ENCODE measurements around the gene MAMDC2. TPM values are rescaled to one million over a fixed set of nuclear protein-coding genes. Genes with fewer than 3 reads are reported as not detected.

MAMDC2 gene
- total and polyA plus RNA-seq, 7 donors: 0.91 to 11.9 (median 2.2) TPM

DNA sequence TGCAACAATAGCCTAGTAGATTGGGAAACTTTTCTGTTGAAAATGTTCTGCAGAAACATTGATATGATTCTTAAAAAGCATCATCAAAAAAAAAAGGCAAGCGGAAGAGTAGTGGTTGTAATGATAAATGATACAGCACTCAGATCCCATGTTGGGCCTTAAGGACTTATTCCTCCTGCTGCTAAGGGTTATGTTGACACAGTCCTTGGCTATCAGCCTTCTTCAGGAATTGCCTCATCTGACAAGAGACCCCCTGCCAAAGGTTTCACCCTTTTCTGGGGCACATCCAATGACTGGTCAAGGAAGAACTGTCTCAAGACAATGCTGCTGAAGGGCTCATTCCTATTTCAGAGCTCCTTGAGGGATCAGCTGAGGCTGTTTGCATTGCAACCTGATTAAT, 44.3 kb upstream of the MAMDC2 start:
- no peak overlapping the region for H3K4me3 ChIP-seq
- DNase-seq (peak in 1 of 2 donors; percentile 15), ATAC-seq (peak in 3 of 4 donors; percentile 28 to 55 (median 37))
- no peaks in the 10 kb centered on the region for H3K27me3 ChIP-seq (ENCODE audit: insufficient read depth in 3 of 3, low read length in 2 of 3)
- H3K4me1 ChIP-seq: no peaks in the 10 kb centered on the region
- intact Hi-C loops (cut with DNase I): no loop called here
- TF ChIP-seq, protein P1, sequence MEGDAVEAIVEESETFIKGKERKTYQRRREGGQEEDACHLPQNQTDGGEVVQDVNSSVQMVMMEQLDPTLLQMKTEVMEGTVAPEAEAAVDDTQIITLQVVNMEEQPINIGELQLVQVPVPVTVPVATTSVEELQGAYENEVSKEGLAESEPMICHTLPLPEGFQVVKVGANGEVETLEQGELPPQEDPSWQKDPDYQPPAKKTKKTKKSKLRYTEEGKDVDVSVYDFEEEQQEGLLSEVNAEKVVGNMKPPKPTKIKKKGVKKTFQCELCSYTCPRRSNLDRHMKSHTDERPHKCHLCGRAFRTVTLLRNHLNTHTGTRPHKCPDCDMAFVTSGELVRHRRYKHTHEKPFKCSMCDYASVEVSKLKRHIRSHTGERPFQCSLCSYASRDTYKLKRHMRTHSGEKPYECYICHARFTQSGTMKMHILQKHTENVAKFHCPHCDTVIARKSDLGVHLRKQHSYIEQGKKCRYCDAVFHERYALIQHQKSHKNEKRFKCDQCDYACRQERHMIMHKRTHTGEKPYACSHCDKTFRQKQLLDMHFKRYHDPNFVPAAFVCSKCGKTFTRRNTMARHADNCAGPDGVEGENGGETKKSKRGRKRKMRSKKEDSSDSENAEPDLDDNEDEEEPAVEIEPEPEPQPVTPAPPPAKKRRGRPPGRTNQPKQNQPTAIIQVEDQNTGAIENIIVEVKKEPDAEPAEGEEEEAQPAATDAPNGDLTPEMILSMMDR (IDR thresholded peaks at IDR 0.05): no peak
- H3K27ac ChIP-seq: no peak overlapping the region
- no peaks in the 10 kb centered on the region for H3K36me3 ChIP-seq (ENCODE audit: insufficient read depth in 1 of 2, low read depth in 1 of 2)
- 94 to 100% (median 95%) methylated on average over 1 of the region's 1 CpG for WGBS, 3 donors
- no peaks in the 10 kb centered on the region for H3K9me3 ChIP-seq

DNA sequence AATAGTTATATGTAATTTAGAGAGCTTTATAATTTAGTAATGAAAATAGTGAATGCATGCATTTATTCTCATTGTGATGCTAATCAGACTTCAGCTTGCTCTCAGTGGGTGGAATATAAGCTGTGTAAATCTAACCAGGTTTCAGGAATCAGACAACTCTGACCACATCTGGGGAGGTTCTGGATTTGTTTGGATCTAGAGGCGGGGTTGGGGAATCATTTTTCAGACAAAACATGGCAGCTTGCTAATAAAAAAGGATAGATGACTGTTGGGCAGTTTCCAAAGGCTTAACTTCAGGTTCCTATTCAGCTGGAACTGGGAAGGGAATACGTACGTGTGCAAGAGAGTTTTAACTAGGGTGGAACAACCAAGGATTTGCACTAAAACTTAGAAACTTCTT, 43.2 kb upstream of the MAMDC2 start:
- intact Hi-C loops (cut with DNase I): no loop called here
- Histone ChIP-seq H3K36me3 (ENCODE audit: insufficient read depth in 1 of 2, low read depth in 1 of 2) (no peaks in the 10 kb centered on the region), H3K4me3 (no peak overlapping the region), H3K27me3 (ENCODE audit: insufficient read depth in 3 of 3, low read length in 2 of 3) (no peaks in the 10 kb centered on the region), H3K4me1 (no peaks in the 10 kb centered on the region), H3K9me3 (no peaks in the 10 kb centered on the region), H3K27ac (no peak overlapping the region)
- 72 to 86% (median 73%) methylated on average over 3 of the region's 3 CpGs for WGBS, 3 donors
- TF ChIP-seq, protein P1 (IDR thresholded peaks at IDR 0.05): no peak
- no peak for ATAC-seq
- no peak for DNase-seq

DNA sequence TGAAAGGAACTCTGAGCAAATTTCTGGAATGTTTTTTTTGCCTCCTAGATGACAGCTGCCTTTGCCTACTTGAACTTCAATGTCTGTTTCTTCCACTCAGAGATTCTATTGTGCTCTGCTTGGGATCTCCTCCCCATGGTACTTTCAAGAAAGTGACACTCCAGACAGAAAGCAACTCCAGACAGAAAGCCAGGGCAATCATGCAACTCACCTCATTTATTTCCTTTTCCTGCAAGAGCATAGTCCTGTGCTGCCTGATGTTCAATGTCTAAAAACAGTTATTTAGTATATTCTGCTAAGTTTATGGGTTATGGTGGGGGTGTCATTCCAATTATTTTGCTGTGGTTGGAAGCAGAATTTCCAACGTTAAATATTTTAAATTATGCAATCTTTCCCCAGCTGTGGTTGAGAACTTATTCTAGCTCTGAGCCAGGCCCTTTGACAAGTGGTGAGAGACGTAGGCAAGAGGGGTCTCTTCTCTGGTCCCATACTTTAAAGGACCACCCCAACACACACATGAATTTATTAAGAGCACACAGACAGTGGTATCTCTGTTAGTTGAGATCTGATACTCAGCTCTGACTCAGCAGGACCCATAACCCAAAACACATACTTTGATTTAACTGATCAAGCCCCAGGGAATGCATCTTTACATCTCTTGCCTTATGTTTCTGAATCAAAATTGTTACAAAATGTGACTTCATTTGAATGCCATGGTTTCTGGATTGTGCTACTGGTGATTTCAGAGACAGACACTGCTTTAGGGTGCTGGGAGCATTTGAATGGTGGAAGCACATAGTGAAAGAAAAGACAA, 39.5 kb upstream of the MAMDC2 start:
- H3K4me3 ChIP-seq: no peak overlapping the region
- intact Hi-C loops (cut with DNase I): no loop called here
- no peak overlapping the region for H3K27ac ChIP-seq
- no peaks in the 10 kb centered on the region for H3K27me3 ChIP-seq (ENCODE audit: insufficient read depth in 3 of 3, low read length in 2 of 3)
- H3K4me1 ChIP-seq: no peaks in the 10 kb centered on the region
- ATAC-seq: no peak
- H3K36me3 ChIP-seq (ENCODE audit: insufficient read depth in 1 of 2, low read depth in 1 of 2): no peaks in the 10 kb centered on the region
- TF ChIP-seq, protein P1 (IDR thresholded peaks at IDR 0.05): no peak
- 50 to 65% (median 58%) methylated on average over 2 of the region's 2 CpGs for WGBS, 3 donors
- no peaks in the 10 kb centered on the region for H3K9me3 ChIP-seq
- no peak for DNase-seq

DNA sequence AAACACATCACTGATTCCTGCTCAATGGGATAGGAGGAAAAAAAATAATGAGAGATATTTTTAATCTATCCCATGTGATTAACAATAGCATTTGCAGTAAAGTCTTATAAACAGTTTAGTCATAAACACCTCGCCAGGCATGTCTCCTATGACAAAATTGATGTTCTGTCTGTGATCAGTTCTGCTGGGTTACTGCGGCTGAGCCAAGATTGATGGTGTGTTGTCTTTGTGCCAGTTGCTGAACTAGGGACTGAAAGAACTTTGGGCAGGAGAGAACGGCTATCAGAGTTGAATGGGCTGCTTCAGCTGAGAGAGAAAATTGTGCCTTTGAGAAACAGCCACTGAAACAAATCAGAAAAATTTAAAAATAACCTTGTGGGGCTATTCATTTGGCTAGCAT, 37.3 kb upstream of the MAMDC2 start:
- ATAC-seq (no peak), DNase-seq (no peak)
- WGBS, 3 donors: 31 to 46% (median 37%) methylated on average over 3 of the region's 3 CpGs
- intact Hi-C loops (cut with DNase I): no loop called here
- H3K27me3 ChIP-seq (ENCODE audit: insufficient read depth in 3 of 3, low read length in 2 of 3): no peaks in the 10 kb centered on the region
- no peaks in the 10 kb centered on the region for H3K4me1 ChIP-seq
- no peaks in the 10 kb centered on the region for H3K36me3 ChIP-seq (ENCODE audit: insufficient read depth in 1 of 2, low read depth in 1 of 2)
- H3K4me3 ChIP-seq: no peak overlapping the region
- no peaks in the 10 kb centered on the region for H3K9me3 ChIP-seq
- TF ChIP-seq, protein P1 (IDR thresholded peaks at IDR 0.05): no peak
- no peak overlapping the region for H3K27ac ChIP-seq

DNA sequence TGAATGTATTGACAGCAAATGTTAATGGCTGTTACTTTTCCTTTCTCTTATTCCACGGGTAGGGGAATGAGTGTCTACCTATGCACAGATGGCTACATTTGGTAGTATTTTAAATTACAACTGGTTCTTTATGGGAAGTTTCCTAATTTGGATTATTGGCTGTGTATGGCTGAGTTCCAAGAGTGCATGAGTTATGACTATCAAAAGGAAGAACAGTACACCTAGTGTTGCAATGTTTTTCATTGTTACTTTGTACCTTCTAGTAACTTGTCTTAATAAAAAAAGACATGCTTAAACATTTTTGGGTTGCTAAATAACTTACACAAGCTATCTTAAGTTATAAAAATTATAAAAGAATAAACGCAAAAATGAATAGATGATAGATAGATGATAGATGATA, 35.8 kb upstream of the MAMDC2 start:
- intact Hi-C loops (cut with DNase I): no loop called here
- H3K36me3 ChIP-seq (ENCODE audit: insufficient read depth in 1 of 2, low read depth in 1 of 2): no peaks in the 10 kb centered on the region
- TF ChIP-seq, protein P1 (IDR thresholded peaks at IDR 0.05): no peak
- DNase-seq (no peak), ATAC-seq (no peak)
- H3K27me3 ChIP-seq (ENCODE audit: insufficient read depth in 3 of 3, low read length in 2 of 3): no peaks in the 10 kb centered on the region
- H3K4me1 ChIP-seq: no peaks in the 10 kb centered on the region
- H3K27ac ChIP-seq: no peak overlapping the region
- WGBS, 3 donors: 76 to 79% (median 76%) methylated on average over 2 of the region's 2 CpGs
- no peaks in the 10 kb centered on the region for H3K9me3 ChIP-seq
- H3K4me3 ChIP-seq: no peak overlapping the region

All from psoas muscle (tissue), 8 donors.